GM21723 (cell line): ENCODE results near the gene CACFD1.
"Not testable (repeated sequence)": the region's sequence is repeated elsewhere in the genome, so short reads cannot be mapped to it uniquely, and the experiment has no call there.

Source experiments
- ATAC-seq: cut with Tn5 transposase; IDR thresholded peaks from one replicate; pipeline ENCODE4 v1.9.1; 2021; ENCODE audit warnings: mild to moderate bottlenecking, moderate library complexity; ENCODE audit not compliant: unreplicated experiment

CACFD1 gene

GRCh38 chr9:133439337-133439736 is 20.4 kb upstream of the CACFD1 start:
- no peak for ATAC-seq

DNA sequence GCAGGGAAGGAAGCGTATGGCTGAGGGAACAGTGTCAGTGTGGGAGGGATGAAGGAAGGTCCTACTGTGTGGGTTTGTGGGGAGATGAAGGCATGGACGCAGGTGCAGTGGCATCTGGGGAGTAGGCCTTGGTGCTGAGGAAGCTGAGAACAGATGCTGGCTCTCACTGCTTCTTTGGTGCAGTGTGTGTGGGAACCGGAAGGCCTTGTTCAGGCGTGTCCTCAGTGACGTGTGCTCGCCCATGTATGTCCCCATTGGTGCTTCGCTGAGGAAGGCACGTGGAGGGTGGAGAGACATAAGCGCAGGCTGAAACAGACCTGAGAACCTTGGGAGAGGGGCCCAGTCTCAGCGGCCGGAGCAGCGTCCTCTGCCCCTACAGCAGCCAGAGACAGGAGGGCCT is 18.9 kb upstream of the CACFD1 start:
- ATAC-seq, result no peak

DNA sequence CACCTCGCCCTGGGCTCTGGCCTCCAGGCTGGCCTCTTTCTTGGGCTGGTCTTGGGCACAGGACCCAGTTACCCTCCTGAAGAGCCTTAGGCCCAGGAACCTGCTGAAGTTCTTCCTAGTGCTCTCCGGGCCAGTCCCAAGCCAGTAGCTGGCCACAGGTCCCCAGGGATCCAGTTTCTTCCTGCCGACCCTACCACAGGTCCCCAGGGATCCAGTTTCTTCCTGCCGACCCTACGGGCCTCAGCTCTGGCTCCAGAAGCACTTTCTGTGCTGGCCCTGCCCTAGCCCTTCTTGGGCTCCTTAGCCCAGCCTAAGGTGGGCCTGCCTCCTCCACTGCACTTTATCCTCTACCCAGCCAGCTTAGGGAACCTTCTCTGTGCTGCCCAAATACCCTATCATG is 18.2 kb upstream of the CACFD1 start:
- ATAC-seq, result no peak

- no peak for ATAC-seq
These were observed 16.5 kb upstream of the CACFD1 start for GRCh38 chr9:133443248-133443647.

GRCh38 chr9:133443982-133444381 is 15.8 kb upstream of the CACFD1 start:
- ATAC-seq, result no peak

GRCh38 chr9:133445293-133445969 is 14.3 kb upstream of the CACFD1 start:
- no peak for ATAC-seq

DNA sequence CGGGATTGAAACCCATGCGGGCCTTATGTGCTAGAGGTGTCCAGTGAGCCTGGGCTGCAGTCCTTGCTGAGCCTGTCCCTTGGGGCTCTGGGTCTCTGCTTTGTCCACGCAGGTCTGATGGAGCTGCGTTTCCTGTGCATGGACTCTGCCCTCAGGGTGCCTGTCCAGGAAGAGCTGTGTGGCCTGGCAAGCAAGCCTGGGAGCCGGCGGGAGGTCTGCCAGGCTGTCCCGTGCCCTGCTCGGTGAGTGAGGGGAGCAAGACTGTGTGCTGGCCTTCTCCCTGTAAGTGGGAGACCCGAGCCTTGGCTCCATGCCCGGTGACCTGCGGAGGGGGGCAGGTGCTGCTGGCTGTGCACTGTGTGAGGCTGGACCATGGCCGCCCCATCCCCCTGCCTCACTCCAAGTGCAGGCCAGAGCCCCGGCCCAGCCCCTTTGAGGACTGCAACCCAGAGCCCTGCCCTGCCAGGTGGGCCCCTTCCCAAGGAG is 11.2 kb upstream of the CACFD1 start:
- no peak for ATAC-seq

DNA sequence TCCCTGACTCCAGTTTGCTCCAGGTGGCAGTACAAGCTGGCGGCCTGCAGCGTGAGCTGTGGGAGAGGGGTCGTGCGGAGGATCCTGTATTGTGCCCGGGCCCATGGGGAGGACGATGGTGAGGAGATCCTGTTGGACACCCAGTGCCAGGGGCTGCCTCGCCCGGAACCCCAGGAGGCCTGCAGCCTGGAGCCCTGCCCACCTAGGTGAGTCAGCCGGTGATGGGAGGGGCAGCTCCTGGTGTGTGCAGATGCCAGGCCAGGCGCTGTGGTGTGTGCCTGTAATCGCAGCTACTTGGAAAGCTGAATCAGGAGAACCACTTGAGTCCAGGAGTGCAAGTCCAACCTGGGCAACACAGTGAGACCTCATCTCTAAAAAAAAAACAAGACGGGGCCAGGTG is 10.0 kb upstream of the CACFD1 start:
- no peak for ATAC-seq

DNA sequence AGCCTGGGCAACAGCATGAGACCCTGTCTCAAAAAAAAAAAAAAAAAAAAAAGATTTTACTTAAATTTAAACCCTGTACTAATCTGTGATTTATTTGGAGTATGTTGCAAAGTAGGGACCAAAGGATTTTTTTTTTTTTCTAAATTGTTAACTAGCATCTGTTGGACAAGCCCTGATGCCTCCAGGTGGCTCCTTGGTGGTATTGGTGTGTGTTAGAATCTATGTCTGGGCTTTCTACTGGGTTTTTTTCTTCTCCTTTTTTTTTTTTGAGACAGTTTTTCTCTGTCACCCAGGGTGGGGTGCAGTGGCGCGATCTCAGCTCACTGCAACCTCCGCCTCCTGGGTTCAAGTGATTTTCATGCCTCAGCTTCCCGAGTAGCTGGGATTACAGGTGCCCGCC is 7.9 kb upstream of the CACFD1 start:
- not testable (repeated sequence) for ATAC-seq

- ATAC-seq, result no peak
These were observed 7.2 kb upstream of the CACFD1 start for GRCh38 chr9:133452562-133452961.

GRCh38 chr9:133453651-133454050 is 6.1 kb upstream of the CACFD1 start:
- ATAC-seq, result no peak

DNA sequence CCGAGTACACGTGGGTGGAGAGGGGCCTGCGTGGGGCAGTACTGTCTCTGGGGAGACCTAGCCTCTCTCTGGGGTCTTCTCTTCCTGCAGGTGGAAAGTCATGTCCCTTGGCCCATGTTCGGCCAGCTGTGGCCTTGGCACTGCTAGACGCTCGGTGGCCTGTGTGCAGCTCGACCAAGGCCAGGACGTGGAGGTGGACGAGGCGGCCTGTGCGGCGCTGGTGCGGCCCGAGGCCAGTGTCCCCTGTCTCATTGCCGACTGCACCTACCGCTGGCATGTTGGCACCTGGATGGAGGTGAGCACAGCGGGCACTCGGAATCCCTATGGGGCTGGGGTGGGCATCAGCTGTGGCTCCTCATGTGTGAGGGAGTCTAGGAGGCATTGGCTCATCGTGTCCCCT is 5.5 kb upstream of the CACFD1 start:
- no peak for ATAC-seq

GRCh38 chr9:133454943-133455673 is 4.7 kb upstream of the CACFD1 start:
- no peak for ATAC-seq

GRCh38 chr9:133455936-133456335 is 3.8 kb upstream of the CACFD1 start:
- no peak for ATAC-seq

DNA sequence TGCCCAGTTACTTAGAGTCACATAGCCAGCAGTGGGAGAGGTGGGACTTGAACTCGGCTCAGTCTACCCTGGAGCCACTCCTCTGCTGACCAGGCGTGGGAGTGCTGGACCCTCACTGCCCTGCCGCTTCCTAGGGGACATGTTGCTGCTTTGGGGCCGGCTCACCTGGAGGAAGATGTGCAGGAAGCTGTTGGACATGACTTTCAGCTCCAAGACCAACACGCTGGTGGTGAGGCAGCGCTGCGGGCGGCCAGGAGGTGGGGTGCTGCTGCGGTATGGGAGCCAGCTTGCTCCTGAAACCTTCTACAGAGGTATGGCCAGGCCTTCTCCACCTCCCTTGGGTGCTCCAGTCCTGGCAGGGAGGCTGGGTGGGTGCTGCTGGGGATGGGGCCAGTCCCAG is 3.4 kb upstream of the CACFD1 start:
- no peak for ATAC-seq

DNA sequence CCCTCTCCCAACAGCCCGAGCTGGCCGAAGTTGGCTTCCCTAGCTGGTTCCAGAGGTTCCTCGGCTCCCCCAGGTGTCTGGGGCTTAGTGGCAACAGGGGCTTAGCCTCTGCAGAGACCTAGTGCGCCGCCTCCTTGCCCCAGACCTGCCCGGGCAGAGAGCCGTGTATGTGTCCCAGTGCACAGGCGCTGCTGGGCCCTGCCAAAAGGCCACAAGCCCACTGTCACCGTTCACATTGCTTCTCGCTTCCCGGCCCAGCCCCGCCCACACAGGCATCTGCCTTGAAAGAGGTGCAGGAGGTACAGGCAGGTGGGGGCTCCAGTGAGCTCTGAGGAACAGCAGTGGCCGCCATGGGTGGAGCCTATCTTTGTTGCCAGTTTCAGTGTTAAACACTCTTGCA is 2.5 kb upstream of the CACFD1 start:
- ATAC-seq, result no peak

- no peak for ATAC-seq
These were observed 2.0 kb upstream of the CACFD1 start for GRCh38 chr9:133457748-133458147.

- no peak for ATAC-seq
These were observed 1.0 kb upstream of the CACFD1 start for GRCh38 chr9:133458643-133459312.

DNA sequence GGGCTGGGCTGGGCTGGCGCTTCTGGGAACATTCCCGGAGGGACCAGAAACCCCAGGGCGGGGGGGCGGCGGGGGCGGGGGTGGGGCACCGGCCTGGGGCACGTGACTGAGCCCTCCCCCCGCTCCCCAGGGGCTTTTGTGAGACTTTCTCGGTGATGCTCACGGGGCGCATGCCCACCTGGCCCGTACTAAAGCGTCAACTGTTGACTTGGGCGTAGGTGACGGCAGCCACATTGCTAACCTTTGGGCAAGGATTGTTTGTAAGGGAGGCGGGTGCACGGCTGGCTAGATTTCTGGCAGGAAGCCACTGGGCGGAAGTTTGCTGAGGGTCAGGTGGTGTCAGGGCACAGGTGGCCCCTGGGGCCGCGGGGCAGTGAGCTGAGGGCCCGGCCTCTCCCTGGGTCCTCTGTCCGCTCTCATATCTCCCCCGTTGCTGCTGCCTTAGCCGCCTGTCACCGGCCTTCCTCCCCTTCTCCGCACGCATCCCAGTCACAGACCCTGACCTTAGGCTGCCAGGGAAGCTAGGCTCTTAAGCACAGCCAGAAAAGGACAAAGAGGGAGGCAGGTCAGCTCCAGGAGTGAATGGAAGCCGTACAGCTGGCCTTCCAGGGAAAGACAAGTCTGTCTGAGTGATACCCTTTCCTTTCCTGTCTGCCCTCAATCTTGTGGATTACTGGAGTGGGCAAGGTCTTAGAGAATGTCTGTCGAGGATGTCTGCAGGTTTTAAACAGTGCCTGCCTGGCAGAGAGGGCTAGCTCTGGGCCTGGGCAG is 812 bp downstream of the CACFD1 start:
- peak; percentile 12 for ATAC-seq

DNA sequence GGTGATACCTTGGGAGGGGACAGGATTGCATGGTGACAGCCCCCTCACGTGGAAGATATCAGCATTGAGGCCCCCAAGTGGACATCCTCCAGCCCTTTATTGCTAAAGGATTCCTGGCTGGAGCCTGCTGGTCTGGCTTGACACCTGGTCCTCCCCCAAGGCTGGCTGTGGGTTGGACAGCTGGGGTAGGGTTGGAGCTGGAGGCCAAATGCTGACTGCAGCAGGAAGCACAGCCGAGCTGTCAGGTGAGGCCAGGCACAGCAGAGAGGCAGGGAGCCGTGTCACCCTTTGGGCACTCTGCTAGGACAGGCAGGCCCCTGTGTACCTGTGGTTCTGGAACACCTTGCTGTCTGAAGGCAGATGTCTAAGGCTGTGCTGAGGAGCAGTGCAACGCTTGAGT is 2.2 kb downstream of the CACFD1 start:
- ATAC-seq, result no peak

GRCh38 chr9:133463234-133463863 is 3.6 kb downstream of the CACFD1 start:
- ATAC-seq, result no peak
